ENCODE measurements around the gene RAD51.

GRCh38 chr15:40776537-40777141 lies 81.7 kb downstream of the RAD51 start:
- TF ChIP-seq TAF1 (IDR thresholded peaks at IDR 0.05; ENCODE audit: low read depth, low read length) (no peak), POLR2A (IDR thresholded peaks at IDR 0.05; ENCODE audit: low read depth, low read length) (no peak), POLR2AphosphoS5 (IDR thresholded peaks at IDR 0.05; ENCODE audit: low read depth, low read length) (no peak), PAX5 (IDR thresholded peaks at IDR 0.05; ENCODE audit: insufficient read depth, low read length, severe bottlenecking) (no peak), POU2F2 (IDR thresholded peaks at IDR 0.05; ENCODE audit: low read depth, low read length) (no peak), SPI1 (IDR thresholded peaks at IDR 0.05; ENCODE audit: low read depth, low read length) (no peak)

Measured in GM12891 (cell line).